ENCODE results near the gene ABCB9.

DNA sequence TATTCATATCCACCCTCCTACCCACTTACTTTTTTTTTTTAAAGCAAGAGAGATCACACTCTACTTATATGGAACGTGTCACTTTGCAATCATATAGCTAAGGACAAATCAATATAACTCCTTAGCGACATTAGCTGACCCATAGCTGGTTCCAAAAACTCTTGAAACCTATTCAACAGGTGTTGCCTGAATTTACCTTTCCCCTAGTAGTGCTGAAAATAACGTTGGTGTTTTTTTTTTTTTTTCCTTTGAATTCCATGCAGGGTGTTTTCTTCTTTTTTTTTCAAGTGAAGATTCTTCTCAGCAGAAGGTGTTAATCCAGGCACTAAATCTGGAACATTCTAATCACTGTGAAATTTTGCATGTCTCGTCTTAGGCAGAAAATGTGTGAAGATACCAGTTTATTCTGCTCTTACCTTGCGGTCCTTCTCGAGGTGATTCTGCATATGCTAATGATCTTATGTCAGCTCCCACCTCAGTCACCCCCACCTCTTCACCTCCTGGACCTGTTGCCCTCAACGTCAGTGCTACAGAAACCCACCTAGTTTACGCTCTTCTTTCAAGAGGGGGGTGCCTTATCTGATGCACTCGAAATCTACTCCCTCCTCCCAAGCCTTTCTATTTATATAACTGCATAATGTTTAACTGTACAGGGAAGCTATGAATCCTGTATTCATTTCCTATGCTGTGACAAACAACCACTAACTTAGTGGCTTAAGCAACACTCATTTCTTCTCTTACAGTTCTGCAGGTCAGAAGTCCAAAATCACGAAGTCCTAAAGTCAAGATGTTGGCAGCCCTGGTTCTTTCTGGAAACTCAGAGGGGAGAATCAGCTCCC is 63.2 kb downstream of the ABCB9 start:
- TF ChIP-seq, protein P1, sequence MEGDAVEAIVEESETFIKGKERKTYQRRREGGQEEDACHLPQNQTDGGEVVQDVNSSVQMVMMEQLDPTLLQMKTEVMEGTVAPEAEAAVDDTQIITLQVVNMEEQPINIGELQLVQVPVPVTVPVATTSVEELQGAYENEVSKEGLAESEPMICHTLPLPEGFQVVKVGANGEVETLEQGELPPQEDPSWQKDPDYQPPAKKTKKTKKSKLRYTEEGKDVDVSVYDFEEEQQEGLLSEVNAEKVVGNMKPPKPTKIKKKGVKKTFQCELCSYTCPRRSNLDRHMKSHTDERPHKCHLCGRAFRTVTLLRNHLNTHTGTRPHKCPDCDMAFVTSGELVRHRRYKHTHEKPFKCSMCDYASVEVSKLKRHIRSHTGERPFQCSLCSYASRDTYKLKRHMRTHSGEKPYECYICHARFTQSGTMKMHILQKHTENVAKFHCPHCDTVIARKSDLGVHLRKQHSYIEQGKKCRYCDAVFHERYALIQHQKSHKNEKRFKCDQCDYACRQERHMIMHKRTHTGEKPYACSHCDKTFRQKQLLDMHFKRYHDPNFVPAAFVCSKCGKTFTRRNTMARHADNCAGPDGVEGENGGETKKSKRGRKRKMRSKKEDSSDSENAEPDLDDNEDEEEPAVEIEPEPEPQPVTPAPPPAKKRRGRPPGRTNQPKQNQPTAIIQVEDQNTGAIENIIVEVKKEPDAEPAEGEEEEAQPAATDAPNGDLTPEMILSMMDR (IDR thresholded peaks at IDR 0.05): no peak
- TF ChIP-seq POLR2A (IDR thresholded peaks at IDR 0.05): no peak
